Right hindlimb (tissue), 1 donor: ENCODE data around the gene CEP68.
A peak's percentile ranks its signal among the peaks of the same experiment; 100 is the strongest.
"Not testable (repeated sequence)": the region's sequence is repeated elsewhere in the genome, so short reads cannot be mapped to it uniquely, and the experiment has no call there.

Experiments used
- DNase-seq: peaks from one replicate; pipeline ENCODE4 v3.0.0-alpha.2; 2018

CEP68 gene

GRCh38 chr2:65092791-65093190 lies 36.6 kb downstream of the CEP68 start:
- no peak for DNase-seq

- DNase-seq, result no peak
Observed at GRCh38 chr2:65093211-65093610, 37.0 kb downstream of the CEP68 start.

- DNase-seq, result no peak
Observed at GRCh38 chr2:65096948-65097347, 40.7 kb downstream of the CEP68 start.

GRCh38 chr2:65097844-65098243 lies 41.6 kb downstream of the CEP68 start:
- DNase-seq, result no peak

- no peak for DNase-seq
Observed at GRCh38 chr2:65098741-65099140, 42.5 kb downstream of the CEP68 start.

GRCh38 chr2:65101071-65101470 lies 44.9 kb downstream of the CEP68 start:
- DNase-seq, result no peak

GRCh38 chr2:65103013-65103715 lies 46.9 kb downstream of the CEP68 start:
- DNase-seq, result no peak

- DNase-seq, result no peak
Observed at GRCh38 chr2:65107530-65107929, 51.3 kb downstream of the CEP68 start.

GRCh38 chr2:65108780-65109179 lies 52.6 kb downstream of the CEP68 start:
- DNase-seq, result no peak

- DNase-seq, result no peak
Observed at GRCh38 chr2:65112633-65113032, 56.4 kb downstream of the CEP68 start.

GRCh38 chr2:65113229-65113628 lies 57.0 kb downstream of the CEP68 start:
- no peak for DNase-seq

GRCh38 chr2:65113816-65114215 lies 57.6 kb downstream of the CEP68 start:
- no peak for DNase-seq

- DNase-seq, result no peak
Observed at GRCh38 chr2:65114921-65115320, 58.7 kb downstream of the CEP68 start.

- DNase-seq, result no peak
Observed at GRCh38 chr2:65116645-65117044, 60.4 kb downstream of the CEP68 start.

- DNase-seq, result no peak
Observed at GRCh38 chr2:65120990-65121693, 64.9 kb downstream of the CEP68 start.

GRCh38 chr2:65122313-65122712 lies 66.1 kb downstream of the CEP68 start:
- no peak for DNase-seq

- not testable (repeated sequence) for DNase-seq
Observed at GRCh38 chr2:65125457-65125856, 69.2 kb downstream of the CEP68 start.

GRCh38 chr2:65128297-65129190 lies 72.3 kb downstream of the CEP68 start:
- no peak for DNase-seq

GRCh38 chr2:65129286-65129825 lies 73.1 kb downstream of the CEP68 start:
- peak; percentile 71 for DNase-seq

GRCh38 chr2:65129826-65130663 lies 73.8 kb downstream of the CEP68 start, which contains the start of gene RAB1A:
TSS of gene RAB1A (minus strand) at chr2:65130106. CDS start at chr2:65129915, 191 bp downstream.
- peak; percentile 100 for DNase-seq

- DNase-seq, result no peak
Observed at GRCh38 chr2:65130664-65131175, 74.5 kb downstream of the CEP68 start.

GRCh38 chr2:65132930-65133329 lies 76.7 kb downstream of the CEP68 start:
- DNase-seq, result not testable (repeated sequence)
